Astrocyte (in vitro differentiated cells and primary cell): ENCODE results near the gene KCNMA1.

ENCODE experiments used
- CTCF ChIP-seq: IDR thresholded peaks from 2 replicates; pipeline ENCODE4 v1.5.1; 2011; ENCODE audit warnings: low read depth, mild to moderate bottlenecking, inconsistent platforms, low read length, moderate library complexity; ENCODE audit not compliant: insufficient read depth
- EZH2 ChIP-seq: IDR thresholded peaks from 2 replicates; pipeline ENCODE4 v1.6.1; 2012; ENCODE audit warnings: mild to moderate bottlenecking, low read length, inconsistent platforms; ENCODE audit not compliant: insufficient read depth

GRCh38 chr10:77149706-77150105 lies 487.9 kb downstream of the KCNMA1 start:
- TF ChIP-seq CTCF (no peak), EZH2 (no peak)
